H1 (cell line): Measurements from ENCODE around the gene MOB3B. TPM values are rescaled to one million over a fixed set of nuclear protein-coding genes. Genes with fewer than 3 reads are reported as not detected.

Experiments used
- CTCF ChIA-PET: fragments of 300-600 bp; sonication (Branson Sonifier 250); formaldehyde crosslinking; loops from one replicate; lab custom pipeline; 2021; ENCODE audit not compliant: partially characterized antibody; lab: Charles Lee
- POLR2A ChIA-PET: fragments of 300-600 bp; sonication (Branson Sonifier 250); formaldehyde crosslinking; loops from one replicate; lab custom pipeline; 2021; ENCODE audit warnings: inconsistent platforms; ENCODE audit not compliant: partially characterized antibody; lab: Charles Lee
- DNase-seq, 2 experiments: peaks; one replicate each; pipeline versions ENCODE4 v3.0.0 to v3.0.0-alpha.2; 2010 to 2022; ENCODE audit warnings: low spot score in 2 of 2, low read depth in 1 of 2, mixed read lengths in 1 of 2
- FAIRE-seq: peaks from 2 replicates; lab custom pipeline; 2011; peaks lifted over from hg19 to GRCh38; lab: Jason Lieb, UNC
- H2AFZ ChIP-seq: 2 replicates; pipeline ENCODE4 v1.8.1; 2012; ENCODE audit warnings: low read length, inconsistent platforms
- H2AK5ac ChIP-seq: 2 replicates; pipeline ENCODE4 v1.6.1; 2013; ENCODE audit warnings: low read depth, low read length
- H2BK120ac ChIP-seq: replicated peaks from 2 replicates; pipeline ENCODE3; 2013; ENCODE audit warnings: low read depth, low read length, inconsistent platforms
- H2BK12ac ChIP-seq: 2 replicates; pipeline ENCODE4 v1.6.1; 2013; ENCODE audit warnings: low read depth, low read length
- H2BK15ac ChIP-seq: 2 replicates; pipeline ENCODE4 v1.6.1; 2013; ENCODE audit warnings: low read length
- H2BK20ac ChIP-seq: 2 replicates; pipeline ENCODE4 v1.6.1; 2013; ENCODE audit warnings: low read length
- H2BK5ac ChIP-seq: 2 replicates; pipeline ENCODE4 v1.6.1; 2013; ENCODE audit warnings: low read depth, low read length
- H3K14ac ChIP-seq: 2 replicates; pipeline ENCODE4 v1.6.1; 2013; ENCODE audit warnings: inconsistent platforms; ENCODE audit not compliant: insufficient read length
- H3K18ac ChIP-seq: 2 replicates; pipeline ENCODE4 v1.6.1; 2013; ENCODE audit warnings: low read length; ENCODE audit errors: extremely low read depth
- H3K23ac ChIP-seq: 2 replicates; pipeline ENCODE4 v1.6.1; 2013; ENCODE audit warnings: inconsistent platforms; ENCODE audit not compliant: insufficient read length
- H3K23me2 ChIP-seq: 2 replicates; pipeline ENCODE4 v1.6.1; 2013; ENCODE audit warnings: low read depth, low read length
- H3K27ac ChIP-seq: 2 replicates; pipeline ENCODE4 v1.6.1; 2011; ENCODE audit warnings: low read depth, low read length, inconsistent platforms
- H3K27me3 ChIP-seq, 4 experiments: replicated peaks in 1 of 4; 1 replicate in 1 of 4; 2 replicates in 3 of 4; pipeline versions ENCODE4 v1.6.1 to v1.8.1; 2011 to 2013; ENCODE audit warnings: low read length in 3 of 4, mild to moderate bottlenecking in 3 of 4, inconsistent platforms in 2 of 4, mixed read lengths in 2 of 4, moderate library complexity in 1 of 4; ENCODE audit not compliant: control insufficient read depth in 3 of 4, insufficient read depth in 3 of 4; ENCODE audit errors: extremely low read depth in 1 of 4
- H3K36me3 ChIP-seq, 4 experiments: 2 replicates each; pipeline versions ENCODE4 v1.6.1 to v1.8.1; 2011 to 2013; ENCODE audit warnings: mild to moderate bottlenecking in 4 of 4, low read length in 3 of 4, moderate library complexity in 2 of 4, control low read depth in 1 of 4, inconsistent platforms in 1 of 4; ENCODE audit not compliant: insufficient read depth in 4 of 4, control insufficient read depth in 2 of 4
- H3K4ac ChIP-seq: replicated peaks from 2 replicates; pipeline ENCODE3; 2013; ENCODE audit warnings: low read length, low read depth, mixed read lengths, inconsistent platforms; ENCODE audit not compliant: insufficient read length
- H3K4me1 ChIP-seq, 4 experiments: replicated peaks in 1 of 4; 1 replicate in 1 of 4; 2 replicates in 3 of 4; pipeline versions ENCODE4 v1.6.1 to v1.8.1; 2011 to 2013; ENCODE audit warnings: low read length in 3 of 4, inconsistent platforms in 2 of 4, mixed read lengths in 1 of 4; ENCODE audit not compliant: insufficient read depth in 4 of 4, control insufficient read depth in 3 of 4
- H3K4me2 ChIP-seq, 2 experiments: 2 replicates each; pipeline versions ENCODE4 v1.6.1 to v1.8.1; 2011 to 2013; ENCODE audit warnings: low read depth in 2 of 2, low read length in 2 of 2, control low read depth in 1 of 2, inconsistent platforms in 1 of 2, mild to moderate bottlenecking in 1 of 2; ENCODE audit not compliant: insufficient read depth in 1 of 2
- H3K4me3 ChIP-seq, 4 experiments: fragments of 200-600, 300-600 bp in 1 of 4; sonication (generic), shearing (Covaris generic), sonication (Bioruptor Twin) in 1 of 4; 2 replicates each; pipeline versions ENCODE4 v1.5.1 to v1.8.1; 2011 to 2016; ENCODE audit warnings: low read length in 4 of 4, low read depth in 3 of 4, control low read depth in 2 of 4, inconsistent platforms in 2 of 4, mild to moderate bottlenecking in 2 of 4, mixed read lengths in 1 of 4, moderate library complexity in 1 of 4; ENCODE audit not compliant: insufficient read depth in 2 of 4; ENCODE audit errors: extremely low read depth in 1 of 4
- H3K56ac ChIP-seq: replicated peaks from 2 replicates; pipeline ENCODE3; 2013; ENCODE audit warnings: low read depth, mild to moderate bottlenecking, mixed read lengths, low read length, inconsistent platforms; ENCODE audit not compliant: insufficient read length
- H3K79me1 ChIP-seq: 2 replicates; pipeline ENCODE4 v1.6.1; 2013; ENCODE audit warnings: low read depth, low read length, control low read depth
- H3K79me2 ChIP-seq, 2 experiments: 2 replicates each; pipeline versions ENCODE4 v1.6.1 to v1.8.1; 2012 to 2013; ENCODE audit warnings: low read length in 2 of 2, mild to moderate bottlenecking in 2 of 2, inconsistent platforms in 1 of 2; ENCODE audit not compliant: insufficient read depth in 2 of 2, control insufficient read depth in 1 of 2
- H3K9ac ChIP-seq, 4 experiments: replicated peaks in 1 of 4; 1 replicate in 1 of 4; 2 replicates in 3 of 4; pipeline versions ENCODE4 v1.6.1 to v1.8.1; 2011 to 2013; ENCODE audit warnings: low read depth in 3 of 4, low read length in 3 of 4, control low read depth in 2 of 4, mild to moderate bottlenecking in 2 of 4, moderate library complexity in 2 of 4, inconsistent platforms in 1 of 4; ENCODE audit errors: extremely low read depth in 1 of 4
- H3K9me3 ChIP-seq, 2 experiments: 2 replicates each; pipeline versions ENCODE4 v1.6.1 to v1.8.1; 2012 to 2013; ENCODE audit warnings: mild to moderate bottlenecking in 2 of 2, moderate library complexity in 2 of 2, control low read depth in 1 of 2, inconsistent platforms in 1 of 2, low read depth in 1 of 2, low read length in 1 of 2, mixed read lengths in 1 of 2; ENCODE audit not compliant: insufficient read depth in 2 of 2
- H4K20me1 ChIP-seq, 2 experiments: replicated peaks in 1 of 2; 2 replicates each; pipeline versions ENCODE3 to v1.8.1; 2011 to 2013; ENCODE audit warnings: inconsistent platforms in 2 of 2, low read length in 2 of 2, mild to moderate bottlenecking in 1 of 2; ENCODE audit not compliant: insufficient read depth in 2 of 2, control insufficient read depth in 1 of 2
- H4K5ac ChIP-seq: 2 replicates; pipeline ENCODE4 v1.6.1; 2013; ENCODE audit warnings: low read length, low read depth, mixed read lengths, inconsistent platforms; ENCODE audit not compliant: insufficient read length
- H4K8ac ChIP-seq: 2 replicates; pipeline ENCODE4 v1.8.0; 2013; ENCODE audit warnings: mild to moderate bottlenecking, moderate library complexity, low read length, inconsistent platforms; ENCODE audit not compliant: insufficient read depth; ENCODE audit errors: extremely low read depth
- H4K91ac ChIP-seq: replicated peaks from 2 replicates; pipeline ENCODE3; 2013; ENCODE audit warnings: low read length, mixed read lengths, inconsistent platforms; ENCODE audit not compliant: insufficient read length
- CREB1 ChIP-seq: IDR thresholded peaks from 2 replicates; pipeline ENCODE4 v1.6.1; 2012; ENCODE audit warnings: inconsistent platforms
- GABPA ChIP-seq: IDR thresholded peaks from 2 replicates; pipeline ENCODE4 v1.6.1; 2011; ENCODE audit warnings: mild to moderate bottlenecking, low read length, moderate library complexity, borderline replicate concordance; ENCODE audit not compliant: insufficient read depth
- HDAC6 ChIP-seq: IDR thresholded peaks from one replicate; pipeline ENCODE4 v1.7.1; 2012; ENCODE audit warnings: low read depth, mild to moderate bottlenecking, inconsistent platforms, low read length, moderate library complexity
- KDM5A ChIP-seq: fragments of 200-600 bp; IDR thresholded peaks from 2 replicates; pipeline ENCODE4 v1.7.1; 2012; ENCODE audit warnings: mild to moderate bottlenecking, low read length, inconsistent platforms, mixed read lengths
- SAP30 ChIP-seq: fragments of 300-600 bp; sonication (generic); IDR thresholded peaks from 2 replicates; pipeline ENCODE4 v1.7.1; 2012; ENCODE audit warnings: low read length, moderate library complexity, mild to moderate bottlenecking, inconsistent platforms; ENCODE audit not compliant: insufficient read depth, insufficient replicate concordance
- SIN3A ChIP-seq, 2 experiments: IDR thresholded peaks in 1 of 2; conservative IDR thresholded peaks in 1 of 2; 2 replicates each; pipeline ENCODE4 v1.6.1; 2011 to 2012; ENCODE audit warnings: low read length in 2 of 2, improper control_type of control experiment in 1 of 2, low read depth in 1 of 2, mild to moderate bottlenecking in 1 of 2
- SP1 ChIP-seq: IDR thresholded peaks from 2 replicates; pipeline ENCODE4 v1.6.1; 2011; ENCODE audit warnings: low read depth, low read length
- WGBS, 2 experiments: shearing (Covaris generic) in 1 of 2; methylation state at CpG; one replicate each; pipeline versions ENCODE4 v1.1.6 to v1.1.7; 2013 to 2015; ENCODE audit warnings: low lambda C conversion rate in 2 of 2, mixed read lengths in 2 of 2, inconsistent platforms in 1 of 2, low coverage in 1 of 2, missing lambda C conversion rate in 1 of 2; ENCODE audit not compliant: insufficient replicate concordance in 2 of 2, insufficient coverage in 1 of 2, insufficient read length in 1 of 2; ENCODE audit errors: extremely low coverage in 1 of 2, missing lambda C conversion rate in 1 of 2; 5-methylcytosine and 5-hydroxymethylcytosine counted together
- polyA plus RNA-seq, 7 experiments: library from polyadenylated mRNA; depleted of rRNA in 3 of 7; stranded (reverse) in 5 of 7; unstranded in 2 of 7; fragments of >200 nt in 5 of 7; fragments of 200-250 nt in 2 of 7; gene quantifications; 1 replicate in 5 of 7; 2 replicates in 1 of 7; 4 replicates in 1 of 7; pipeline versions ENCODE4 v1.2.1 to v1.2.3, GENCODE V29; 2011 to 2013; ENCODE audit warnings: missing spikeins in 2 of 7, mixed read lengths in 2 of 7
- total RNA-seq: library from RNA; stranded (reverse); fragmentation: NEBNext Ultra II Directional; extraction: Animal tissue kit (Norgen Biotek cat#: 25700); gene quantifications from 2 replicates; pipeline ENCODE4 v1.2.1, GENCODE V29; 2021

MOB3B gene
- total and polyA plus RNA-seq, 2 of the 8 experiments (the other 6 are each of a cell fraction or from before 2014, with no cell fraction given) = 12.7 to 16.1 TPM

GRCh38 chr9:27282269-27282668 lies 247.3 kb downstream of the MOB3B start:
- Histone ChIP-seq H3K79me2 (no peaks in the 10 kb centered on the region), H3K18ac (no peak overlapping the region), H2BK120ac (no peak overlapping the region), H3K36me3 (no peaks in the 10 kb centered on the region), H2BK20ac (no peak overlapping the region), H4K91ac (no peak overlapping the region), H3K4me2 (no peak overlapping the region), H2BK12ac (no peak overlapping the region), H4K20me1 (no peaks in the 10 kb centered on the region), H3K4me3 (no peak overlapping the region), H3K23me2 (no peaks in the 10 kb centered on the region), H3K4ac (no peak overlapping the region), H2BK5ac (no peak overlapping the region), H3K56ac (no peak overlapping the region), H2BK15ac (no peak overlapping the region), H3K9me3 (no peaks in the 10 kb centered on the region), H4K5ac (no peak overlapping the region), H3K27ac (no peak overlapping the region), H3K4me1 (no peaks in the 10 kb centered on the region; a peak in 1 of 7 replicates)
- no peak for FAIRE-seq
- ChIA-PET POLR2A (no interaction called here), CTCF (interaction anchor here (0.7 kb wide), 1 partner anchor 633 kb away, joined by 4 read pairs; no protein-coding TSS in a partner anchor)
- no peak for DNase-seq
- TF ChIP-seq KDM5A (no peak), GABPA (no peak), CREB1 (no peak), SP1 (no peak), SAP30 (no peak), HDAC6 (no peak), SIN3A (conservative IDR thresholded peaks at IDR 0.05 in 1 of 2, IDR thresholded peaks at IDR 0.05 in 1 of 2; ENCODE audit: low read depth in 1 of 2, low read length in 2 of 2) (no peak)
- TF ChIP-seq, all 59 proteins: peak for 0
- WGBS, 2 experiments = 77% methylated on average over 7 of the region's 7 CpGs; no CpG with 5 or more reads in 1 of the 2 experiments
- Histone ChIP-seq H3K14ac (no peak overlapping the region), H3K27me3 (no peaks in the 10 kb centered on the region), H2AFZ (no peak overlapping the region), H4K8ac (no peak overlapping the region), H3K9ac (no peak overlapping the region), H2AK5ac (no peak overlapping the region), H3K23ac (no peak overlapping the region), H3K79me1 (no peaks in the 10 kb centered on the region)
